H9 (cell line): ENCODE results near the gene PDE4B. TPM values are rescaled to one million over a fixed set of nuclear protein-coding genes. Genes with fewer than 3 reads are reported as not detected.

Source experiments
- DNase-seq: peaks from one replicate; pipeline ENCODE4 v3.0.0-alpha.2; 2017
- H2AFZ ChIP-seq: one replicate; pipeline ENCODE4 v1.6.1; 2013; ENCODE audit warnings: mild to moderate bottlenecking, low read length, control low read depth, moderate library complexity
- H2AK5ac ChIP-seq: 2 replicates; pipeline ENCODE4 v1.6.1; 2013; ENCODE audit warnings: low read length, control low read depth, mixed read lengths; ENCODE audit not compliant: insufficient read length
- H2BK120ac ChIP-seq: one replicate; pipeline ENCODE4 v1.6.1; 2013; ENCODE audit warnings: low read depth, mild to moderate bottlenecking, low read length, control low read depth, inconsistent platforms; ENCODE audit not compliant: poor library complexity, severe bottlenecking
- H2BK12ac ChIP-seq: 2 replicates; pipeline ENCODE4 v1.6.1; 2013; ENCODE audit warnings: low read length, control low read depth, mixed read lengths, low read depth; ENCODE audit not compliant: insufficient read length
- H2BK15ac ChIP-seq: 2 replicates; pipeline ENCODE4 v1.6.1; 2013; ENCODE audit warnings: low read depth, low read length, control low read depth
- H2BK20ac ChIP-seq: one replicate; pipeline ENCODE4 v1.6.1; 2013; ENCODE audit warnings: low read depth, mild to moderate bottlenecking, low read length, control low read depth, inconsistent platforms; ENCODE audit not compliant: poor library complexity, severe bottlenecking
- H2BK5ac ChIP-seq: 2 replicates; pipeline ENCODE4 v1.6.1; 2013; ENCODE audit warnings: low read length, control low read depth, mixed read lengths; ENCODE audit not compliant: insufficient read length
- H3K14ac ChIP-seq: 2 replicates; pipeline ENCODE4 v1.6.1; 2013; ENCODE audit warnings: low read length, control low read depth; ENCODE audit not compliant: insufficient read depth
- H3K18ac ChIP-seq: 2 replicates; pipeline ENCODE4 v1.6.1; 2013; ENCODE audit warnings: low read depth, mild to moderate bottlenecking, mixed read lengths, low read length, control low read depth; ENCODE audit not compliant: insufficient read length
- H3K23ac ChIP-seq: 2 replicates; pipeline ENCODE4 v1.6.1; 2013; ENCODE audit warnings: low read length, control low read depth, mixed read lengths, low read depth; ENCODE audit not compliant: insufficient read length
- H3K23me2 ChIP-seq: 2 replicates; pipeline ENCODE4 v1.6.1; 2013; ENCODE audit warnings: low read depth, mild to moderate bottlenecking, mixed read lengths, low read length, control low read depth; ENCODE audit not compliant: insufficient read length, poor library complexity, severe bottlenecking
- H3K27ac ChIP-seq: 2 replicates; pipeline ENCODE4 v1.5.1; 2013; ENCODE audit warnings: low read length, control low read depth, mixed read lengths, low read depth; ENCODE audit not compliant: insufficient read length
- H3K27me3 ChIP-seq: 2 replicates; pipeline ENCODE4 v1.6.1; 2013; ENCODE audit warnings: low read length, control low read depth, inconsistent platforms; ENCODE audit not compliant: insufficient read depth
- H3K4ac ChIP-seq: 2 replicates; pipeline ENCODE4 v1.6.1; 2013; ENCODE audit warnings: low read depth, mild to moderate bottlenecking, control low read depth, inconsistent platforms, low read length, moderate library complexity
- H3K4me1 ChIP-seq: 2 replicates; pipeline ENCODE4 v1.6.1; 2013; ENCODE audit warnings: low read length, control low read depth, inconsistent platforms; ENCODE audit not compliant: insufficient read depth
- H3K4me2 ChIP-seq: 2 replicates; pipeline ENCODE4 v1.6.1; 2013; ENCODE audit warnings: low read length, control low read depth, mixed read lengths; ENCODE audit not compliant: insufficient read length, insufficient read depth
- H3K56ac ChIP-seq: 2 replicates; pipeline ENCODE4 v1.6.1; 2013; ENCODE audit warnings: low read depth, mild to moderate bottlenecking, mixed read lengths, low read length, control low read depth; ENCODE audit not compliant: insufficient read length
- H3K79me1 ChIP-seq: 2 replicates; pipeline ENCODE4 v1.6.1; 2013; ENCODE audit warnings: low read depth, mild to moderate bottlenecking, moderate library complexity, low read length, control low read depth, inconsistent platforms; ENCODE audit not compliant: insufficient read depth, poor library complexity, severe bottlenecking
- H3K79me2 ChIP-seq: 2 replicates; pipeline ENCODE4 v1.6.1; 2013; ENCODE audit warnings: low read length, control low read depth, inconsistent platforms; ENCODE audit not compliant: insufficient read depth
- H3K9ac ChIP-seq: 2 replicates; pipeline ENCODE4 v1.6.1; 2013; ENCODE audit warnings: low read length, control low read depth, mixed read lengths; ENCODE audit not compliant: insufficient read length; ENCODE audit errors: extremely low read depth
- H3K9me3 ChIP-seq: one replicate; pipeline ENCODE4 v1.6.1; 2013; ENCODE audit warnings: low read depth, low read length, inconsistent platforms; ENCODE audit not compliant: control insufficient read depth
- H3T11ph ChIP-seq: one replicate; pipeline ENCODE4 v1.6.1; 2013; ENCODE audit warnings: mild to moderate bottlenecking, low read length, control low read depth, inconsistent platforms
- H4K20me1 ChIP-seq: one replicate; pipeline ENCODE4 v1.6.1; 2013; ENCODE audit not compliant: control insufficient read depth, insufficient read length, insufficient read depth
- H4K5ac ChIP-seq: 2 replicates; pipeline ENCODE4 v1.6.1; 2013; ENCODE audit warnings: low read depth, mild to moderate bottlenecking, mixed read lengths, low read length, control low read depth; ENCODE audit not compliant: insufficient read length
- H4K8ac ChIP-seq: replicated peaks from 2 replicates; pipeline ENCODE4 v1.6.1; 2013; ENCODE audit warnings: low read length, control low read depth, mixed read lengths, low read depth; ENCODE audit not compliant: insufficient read length
- H4K91ac ChIP-seq: 2 replicates; pipeline ENCODE4 v1.6.1; 2013; ENCODE audit warnings: low read depth, mild to moderate bottlenecking, moderate library complexity, mixed read lengths, low read length, control low read depth; ENCODE audit not compliant: insufficient read length
- H3K27ac Mint-ChIP-seq, 3 experiments: 2 replicates in 2 of 3; 3 replicates in 1 of 3; pipeline ENCODE4 v1.8.0; 2020 to 2021; ENCODE audit warnings: mixed read lengths in 3 of 3, mild to moderate bottlenecking in 1 of 3, moderate library complexity in 1 of 3
- H3K27me3 Mint-ChIP-seq: 2 replicates; pipeline ENCODE4 v1.8.0; 2021; ENCODE audit warnings: low read depth, mild to moderate bottlenecking, moderate library complexity, mixed read lengths
- H3K36me3 Mint-ChIP-seq, 3 experiments: 2 replicates in 2 of 3; 3 replicates in 1 of 3; pipeline ENCODE4 v1.8.0; 2020 to 2021; ENCODE audit warnings: low read depth in 3 of 3, mixed read lengths in 3 of 3; ENCODE audit not compliant: insufficient read depth in 1 of 3
- H3K4me1 Mint-ChIP-seq, 2 experiments: 2 replicates each; pipeline ENCODE4 v1.8.0; 2020; ENCODE audit warnings: mixed read lengths in 2 of 2
- H3K4me3 Mint-ChIP-seq, 2 experiments: 2 replicates in 1 of 2; 3 replicates in 1 of 2; pipeline ENCODE4 v1.8.0; 2020 to 2021; ENCODE audit warnings: mild to moderate bottlenecking in 2 of 2, mixed read lengths in 2 of 2, moderate library complexity in 1 of 2
- H3K9me3 Mint-ChIP-seq, 2 experiments: 2 replicates in 1 of 2; 3 replicates in 1 of 2; pipeline ENCODE4 v1.8.0; 2020; ENCODE audit warnings: mild to moderate bottlenecking in 2 of 2, mixed read lengths in 2 of 2, moderate library complexity in 1 of 2
- CTCF ChIP-seq: fragments of 200-600 bp; sonication (generic); conservative IDR thresholded peaks from 3 replicates; pipeline ENCODE4 v1.8.0; 2021; ENCODE audit warnings: antibody characterized with exemption, mild to moderate bottlenecking
- total RNA-seq: library from RNA; stranded (reverse); gene quantifications from 2 replicates; pipeline ENCODE4 v1.2.1, GENCODE V29; 2021

PDE4B gene
- total RNA-seq, 1 experiment from 2014 or later, result 19.8 TPM

GRCh38 chr1:66231217-66231616 is 438.5 kb downstream of the PDE4B start:
- Histone ChIP-seq H3K27ac (no peak overlapping the region), H3K9ac (no peak overlapping the region), H3K4me2 (no peak overlapping the region), H2AK5ac (no peak overlapping the region), H3K18ac (no peak overlapping the region), H3K27me3 (no peaks in the 10 kb centered on the region), H3K9me3 (no peaks in the 10 kb centered on the region), H2BK20ac (no peak overlapping the region), H4K91ac (no peak overlapping the region), H3K79me1 (no peaks in the 10 kb centered on the region), H2BK5ac (no peak overlapping the region), H3K79me2 (no peaks in the 10 kb centered on the region), H2BK15ac (no peak overlapping the region), H3K56ac (no peak overlapping the region), H3K14ac (no peak overlapping the region), H2BK12ac (no peak overlapping the region), H2BK120ac (no peak overlapping the region), H3K4me1 (no peaks in the 10 kb centered on the region), H3K23me2 (no peaks in the 10 kb centered on the region), H4K8ac (no peak overlapping the region), H3T11ph (no peak overlapping the region), H4K5ac (no peak overlapping the region), H3K23ac (no peak overlapping the region), H2AFZ (no peak overlapping the region), H3K4ac (no peak overlapping the region), H4K20me1 (no peaks in the 10 kb centered on the region)
- no peaks in the 10 kb centered on the region for H3K27me3 Mint-ChIP-seq
- H3K4me3 Mint-ChIP-seq, result no peak overlapping the region
- no peak for DNase-seq
- no peaks in the 10 kb centered on the region for H3K9me3 Mint-ChIP-seq
- TF ChIP-seq CTCF, result no peak
- no peaks in the 10 kb centered on the region for H3K36me3 Mint-ChIP-seq
- H3K27ac Mint-ChIP-seq, result 0 out of 7 replicates have a peak overlapping the region, but pooled peaks of 1 of the 3 experiments have one; percentile 24
- peaks cover 3 to 6% of the 10 kb centered on the region in 2 experiments; a peak in 1 of 4 replicates for H3K4me1 Mint-ChIP-seq
